NCI-H2227 treated with DMSO at 0.1 percent for 48 hours (cell line): ENCODE data around the gene BICDL1.

ENCODE experiments used
- DNase-seq: peaks from one replicate; lab custom pipeline; 2025; lab: John Stamatoyannopoulos, UW

BICDL1 gene

GRCh38 chr12:120055231-120056000 lies 66.4 kb downstream of the BICDL1 start:
- no peak for DNase-seq

GRCh38 chr12:120056739-120057138 lies 67.7 kb downstream of the BICDL1 start:
- DNase-seq, result no peak

- no peak for DNase-seq
Observed at GRCh38 chr12:120060196-120060595, 71.2 kb downstream of the BICDL1 start.

GRCh38 chr12:120060717-120061116 lies 71.7 kb downstream of the BICDL1 start:
- no peak for DNase-seq

GRCh38 chr12:120061575-120062214 lies 72.7 kb downstream of the BICDL1 start:
- DNase-seq, result no peak

GRCh38 chr12:120062976-120063579 lies 74.0 kb downstream of the BICDL1 start:
- no peak for DNase-seq

- DNase-seq, result no peak
Observed at GRCh38 chr12:120064054-120064940, 75.3 kb downstream of the BICDL1 start.

- DNase-seq, result no peak
Observed at GRCh38 chr12:120065472-120065871, 76.4 kb downstream of the BICDL1 start.

- DNase-seq, result no peak
Observed at GRCh38 chr12:120066341-120066740, 77.3 kb downstream of the BICDL1 start.

- DNase-seq, result no peak
Observed at GRCh38 chr12:120067084-120067869, 78.2 kb downstream of the BICDL1 start.

GRCh38 chr12:120067901-120068300 lies 78.9 kb downstream of the BICDL1 start:
- DNase-seq, result no peak

- DNase-seq, result no peak
Observed at GRCh38 chr12:120069278-120069677, 80.2 kb downstream of the BICDL1 start.

- DNase-seq, result no peak
Observed at GRCh38 chr12:120071493-120072020, 82.5 kb downstream of the BICDL1 start.

- no peak for DNase-seq
Observed at GRCh38 chr12:120072472-120073249, 83.6 kb downstream of the BICDL1 start.

GRCh38 chr12:120075034-120075616 lies 86.1 kb downstream of the BICDL1 start:
- no peak for DNase-seq

- no peak for DNase-seq
Observed at GRCh38 chr12:120076651-120077050, 87.6 kb downstream of the BICDL1 start.

GRCh38 chr12:120077260-120077659 lies 88.2 kb downstream of the BICDL1 start:
- DNase-seq, result no peak

- DNase-seq, result no peak
Observed at GRCh38 chr12:120078868-120079267, 89.8 kb downstream of the BICDL1 start.

- no peak for DNase-seq
Observed at GRCh38 chr12:120079411-120080400, 90.7 kb downstream of the BICDL1 start.
